Astrocyte (in vitro differentiated cells and primary cell): Measurements from ENCODE around the gene HOXA2. TPM values are rescaled to one million over a fixed set of nuclear protein-coding genes. Genes with fewer than 3 reads are reported as not detected.
A peak's percentile ranks its signal among the peaks of the same experiment; 100 is the strongest.

Experiments used
- DNase-seq: peaks from one replicate; pipeline ENCODE4 v3.0.0-alpha.2; 2010; ENCODE audit warnings: low read depth
- FAIRE-seq: peaks from 2 replicates; lab custom pipeline; 2011; peaks lifted over from hg19 to GRCh38; lab: Jason Lieb, UNC
- H2AFZ ChIP-seq: 2 replicates; pipeline ENCODE4 v1.6.0; 2012; ENCODE audit warnings: low read depth, low read length, inconsistent platforms
- H3K27ac ChIP-seq: 2 replicates; pipeline ENCODE4 v1.5.1; 2011; ENCODE audit warnings: low read depth, low read length, inconsistent platforms
- H3K27me3 ChIP-seq: 2 replicates; pipeline ENCODE4 v1.6.0; 2011; ENCODE audit warnings: low read length, inconsistent platforms; ENCODE audit not compliant: insufficient read depth
- H3K36me3 ChIP-seq: 2 replicates; pipeline ENCODE4 v1.5.1; 2011; ENCODE audit warnings: low read length, inconsistent platforms; ENCODE audit not compliant: insufficient read depth
- H3K4me1 ChIP-seq: 2 replicates; pipeline ENCODE4 v1.5.1; 2011; ENCODE audit warnings: low read length, inconsistent platforms; ENCODE audit not compliant: insufficient read depth
- H3K4me2 ChIP-seq: 2 replicates; pipeline ENCODE4 v1.6.0; 2012; ENCODE audit warnings: low read length, inconsistent platforms
- H3K4me3 ChIP-seq: 2 replicates; pipeline ENCODE4 v1.5.1; 2011; ENCODE audit warnings: low read depth, mild to moderate bottlenecking, low read length, inconsistent platforms; ENCODE audit not compliant: insufficient read depth
- H3K79me2 ChIP-seq: 2 replicates; pipeline ENCODE4 v1.6.0; 2012; ENCODE audit warnings: mild to moderate bottlenecking, low read length, inconsistent platforms; ENCODE audit not compliant: insufficient read depth
- H3K9ac ChIP-seq: 2 replicates; pipeline ENCODE4 v1.6.0; 2012; ENCODE audit warnings: mild to moderate bottlenecking, low read length, inconsistent platforms
- H3K9me3 ChIP-seq: 2 replicates; pipeline ENCODE4 v1.5.1; 2012; ENCODE audit warnings: low read depth, mild to moderate bottlenecking, low read length, inconsistent platforms; ENCODE audit not compliant: insufficient read depth
- H4K20me1 ChIP-seq: 2 replicates; pipeline ENCODE4 v1.6.0; 2012; ENCODE audit warnings: low read length, inconsistent platforms; ENCODE audit not compliant: insufficient read depth
- H3K27ac Mint-ChIP-seq: one replicate; pipeline ENCODE4 v1.8.0; 2021; ENCODE audit warnings: mild to moderate bottlenecking, mixed read lengths; ENCODE audit not compliant: unreplicated experiment
- H3K27me3 Mint-ChIP-seq: one replicate; pipeline ENCODE4 v1.8.0; 2021; ENCODE audit warnings: low read depth, mixed read lengths; ENCODE audit not compliant: unreplicated experiment
- H3K36me3 Mint-ChIP-seq: one replicate; pipeline ENCODE4 v1.8.0; 2021; ENCODE audit warnings: low read depth, mixed read lengths; ENCODE audit not compliant: unreplicated experiment
- H3K4me1 Mint-ChIP-seq: one replicate; pipeline ENCODE4 v1.8.0; 2021; ENCODE audit warnings: low read depth, mixed read lengths; ENCODE audit not compliant: unreplicated experiment
- H3K4me3 Mint-ChIP-seq: one replicate; pipeline ENCODE4 v1.8.0; 2021; ENCODE audit warnings: mild to moderate bottlenecking, moderate library complexity, mixed read lengths; ENCODE audit not compliant: unreplicated experiment
- H3K9me3 Mint-ChIP-seq: one replicate; pipeline ENCODE4 v1.8.0; 2021; ENCODE audit warnings: mild to moderate bottlenecking, mixed read lengths; ENCODE audit not compliant: unreplicated experiment
- CTCF ChIP-seq: IDR thresholded peaks from 2 replicates; pipeline ENCODE4 v1.5.1; 2011; ENCODE audit warnings: low read depth, mild to moderate bottlenecking, inconsistent platforms, low read length, moderate library complexity; ENCODE audit not compliant: insufficient read depth
- EZH2 ChIP-seq: IDR thresholded peaks from 2 replicates; pipeline ENCODE4 v1.6.1; 2012; ENCODE audit warnings: mild to moderate bottlenecking, low read length, inconsistent platforms; ENCODE audit not compliant: insufficient read depth
- total RNA-seq: library from RNA; stranded (reverse); gene quantifications from 2 replicates; pipeline ENCODE4 v1.2.1, GENCODE V29; 2021

HOXA2 gene
- total RNA-seq, 1 donor from 2014 or later = not detected

- Mint-ChIP-seq H3K36me3 (no peaks in the 10 kb centered on the region), H3K9me3 (peaks cover 26% of the 10 kb centered on the region), H3K4me3 (no peak overlapping the region), H3K27ac (no peak overlapping the region), H3K4me1 (peaks cover 2% of the 10 kb centered on the region), H3K27me3 (peaks cover 92% of the 10 kb centered on the region)
- H3K9ac ChIP-seq = peak overlapping the region; percentile 87
- peaks cover 60% of the 10 kb centered on the region for H3K27me3 ChIP-seq
- no peak for TF ChIP-seq CTCF
- peak; percentile 72 for TF ChIP-seq EZH2
- peak overlapping the region; percentile 82 for H3K4me2 ChIP-seq
- H2AFZ ChIP-seq = no peak overlapping the region
- peak overlapping the region; percentile 83 for H3K27ac ChIP-seq
- peak; percentile 85 for DNase-seq
- peak overlapping the region; percentile 69 for H3K4me3 ChIP-seq
- H3K9me3 ChIP-seq = no peaks in the 10 kb centered on the region
- H3K79me2 ChIP-seq = peaks cover 71% of the 10 kb centered on the region
- H3K36me3 ChIP-seq = no peaks in the 10 kb centered on the region
- H3K4me1 ChIP-seq = no peaks in the 10 kb centered on the region
- peaks cover 4% of the 10 kb centered on the region for H4K20me1 ChIP-seq
- no peak for FAIRE-seq
These were observed 12.9 kb upstream of the HOXA2 start for GRCh38 chr7:27115221-27116026.

GRCh38 chr7:27114881-27115220, 12.4 kb upstream of the HOXA2 start:
- no peak overlapping the region for H3K4me3 Mint-ChIP-seq
- H4K20me1 ChIP-seq = peaks cover 4% of the 10 kb centered on the region
- peaks cover 2% of the 10 kb centered on the region for H3K4me1 ChIP-seq
- H3K79me2 ChIP-seq = peaks cover 70% of the 10 kb centered on the region
- peak overlapping the region; percentile 87 for H3K9ac ChIP-seq
- DNase-seq (no peak), FAIRE-seq (no peak)
- no peaks in the 10 kb centered on the region for H3K9me3 ChIP-seq
- H3K4me2 ChIP-seq = peak overlapping the region; percentile 82
- H3K27me3 Mint-ChIP-seq = peaks cover 88% of the 10 kb centered on the region
- peaks cover 23% of the 10 kb centered on the region for H3K9me3 Mint-ChIP-seq
- H3K27me3 ChIP-seq = peaks cover 61% of the 10 kb centered on the region
- peaks cover 2% of the 10 kb centered on the region for H3K36me3 Mint-ChIP-seq
- H3K36me3 ChIP-seq = no peaks in the 10 kb centered on the region
- H3K4me3 ChIP-seq = peak overlapping the region; percentile 69
- TF ChIP-seq EZH2 (no peak), CTCF (no peak)
- H3K27ac Mint-ChIP-seq = no peak overlapping the region
- peak overlapping the region; percentile 83 for H3K27ac ChIP-seq
- H3K4me1 Mint-ChIP-seq = peaks cover 2% of the 10 kb centered on the region
- H2AFZ ChIP-seq = no peak overlapping the region
